Panc1 (cell line): ENCODE data around the gene DNAAF8.

Experiments used
- POLR2AphosphoS5 ChIP-seq: IDR thresholded peaks from 2 replicates; pipeline ENCODE4 v1.6.1; 2012; ENCODE audit warnings: mild to moderate bottlenecking, low read depth, low read length, moderate library complexity
- REST ChIP-seq, 2 experiments: IDR thresholded peaks; 2 replicates each; pipeline ENCODE4 v1.6.1; 2011 to 2012; ENCODE audit warnings: low read depth in 2 of 2, control low read depth in 1 of 2, low read length in 1 of 2, mild to moderate bottlenecking in 1 of 2, moderate library complexity in 1 of 2; ENCODE audit not compliant: insufficient read depth in 1 of 2
- SIN3A ChIP-seq: IDR thresholded peaks from 2 replicates; pipeline ENCODE4 v1.6.1; 2012; ENCODE audit warnings: low read depth, mild to moderate bottlenecking, low read length, moderate library complexity, borderline replicate concordance; ENCODE audit not compliant: insufficient read depth
- TCF7L2 ChIP-seq: IDR thresholded peaks from 2 replicates; pipeline ENCODE4 v1.6.1; 2011; ENCODE audit warnings: mild to moderate bottlenecking, low read depth, low read length, inconsistent platforms
- TF ChIP-seq, protein P1 (sequence below): fragments of 450-650 bp; IDR thresholded peaks from 2 replicates; pipeline ENCODE4 v1.5.1; 2017; ENCODE audit warnings: mild to moderate bottlenecking

GRCh38 chr16:4790871-4791270, 56.5 kb downstream of the DNAAF8 start:
- TF ChIP-seq, protein P1, sequence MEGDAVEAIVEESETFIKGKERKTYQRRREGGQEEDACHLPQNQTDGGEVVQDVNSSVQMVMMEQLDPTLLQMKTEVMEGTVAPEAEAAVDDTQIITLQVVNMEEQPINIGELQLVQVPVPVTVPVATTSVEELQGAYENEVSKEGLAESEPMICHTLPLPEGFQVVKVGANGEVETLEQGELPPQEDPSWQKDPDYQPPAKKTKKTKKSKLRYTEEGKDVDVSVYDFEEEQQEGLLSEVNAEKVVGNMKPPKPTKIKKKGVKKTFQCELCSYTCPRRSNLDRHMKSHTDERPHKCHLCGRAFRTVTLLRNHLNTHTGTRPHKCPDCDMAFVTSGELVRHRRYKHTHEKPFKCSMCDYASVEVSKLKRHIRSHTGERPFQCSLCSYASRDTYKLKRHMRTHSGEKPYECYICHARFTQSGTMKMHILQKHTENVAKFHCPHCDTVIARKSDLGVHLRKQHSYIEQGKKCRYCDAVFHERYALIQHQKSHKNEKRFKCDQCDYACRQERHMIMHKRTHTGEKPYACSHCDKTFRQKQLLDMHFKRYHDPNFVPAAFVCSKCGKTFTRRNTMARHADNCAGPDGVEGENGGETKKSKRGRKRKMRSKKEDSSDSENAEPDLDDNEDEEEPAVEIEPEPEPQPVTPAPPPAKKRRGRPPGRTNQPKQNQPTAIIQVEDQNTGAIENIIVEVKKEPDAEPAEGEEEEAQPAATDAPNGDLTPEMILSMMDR = no peak
- TF ChIP-seq POLR2AphosphoS5 (no peak), REST (IDR thresholded peaks at IDR 0.05; ENCODE audit: insufficient read depth in 1 of 2, low read depth in 2 of 2, low read length in 1 of 2) (no peak), TCF7L2 (no peak), SIN3A (no peak)
